Fibroblast of lung (primary cell): ENCODE measurements around the gene SLC5A1.

Experiments used
- EZH2 ChIP-seq: IDR thresholded peaks from 2 replicates; pipeline ENCODE4 v1.5.1; 2012; ENCODE audit warnings: low read length, control low read depth, mild to moderate bottlenecking; ENCODE audit errors: missing control alignments
- TF ChIP-seq, protein P1 (sequence below), 2 donors: IDR thresholded peaks in 1 of 2; conservative IDR thresholded peaks in 1 of 2; 1 replicate in 1 of 2; 2 replicates in 1 of 2; pipeline ENCODE4 v1.5.1; 2011 to 2012; ENCODE audit warnings: low read length in 2 of 2, control low read depth in 1 of 2, inconsistent platforms in 1 of 2, low read depth in 1 of 2, mild to moderate bottlenecking in 1 of 2

- TF ChIP-seq, protein P1, sequence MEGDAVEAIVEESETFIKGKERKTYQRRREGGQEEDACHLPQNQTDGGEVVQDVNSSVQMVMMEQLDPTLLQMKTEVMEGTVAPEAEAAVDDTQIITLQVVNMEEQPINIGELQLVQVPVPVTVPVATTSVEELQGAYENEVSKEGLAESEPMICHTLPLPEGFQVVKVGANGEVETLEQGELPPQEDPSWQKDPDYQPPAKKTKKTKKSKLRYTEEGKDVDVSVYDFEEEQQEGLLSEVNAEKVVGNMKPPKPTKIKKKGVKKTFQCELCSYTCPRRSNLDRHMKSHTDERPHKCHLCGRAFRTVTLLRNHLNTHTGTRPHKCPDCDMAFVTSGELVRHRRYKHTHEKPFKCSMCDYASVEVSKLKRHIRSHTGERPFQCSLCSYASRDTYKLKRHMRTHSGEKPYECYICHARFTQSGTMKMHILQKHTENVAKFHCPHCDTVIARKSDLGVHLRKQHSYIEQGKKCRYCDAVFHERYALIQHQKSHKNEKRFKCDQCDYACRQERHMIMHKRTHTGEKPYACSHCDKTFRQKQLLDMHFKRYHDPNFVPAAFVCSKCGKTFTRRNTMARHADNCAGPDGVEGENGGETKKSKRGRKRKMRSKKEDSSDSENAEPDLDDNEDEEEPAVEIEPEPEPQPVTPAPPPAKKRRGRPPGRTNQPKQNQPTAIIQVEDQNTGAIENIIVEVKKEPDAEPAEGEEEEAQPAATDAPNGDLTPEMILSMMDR (conservative IDR thresholded peaks at IDR 0.05 in 1 of 2, IDR thresholded peaks at IDR 0.05 in 1 of 2; ENCODE audit: low read depth in 1 of 2, low read length in 2 of 2) = no peak
- no peak for TF ChIP-seq EZH2
Measured at GRCh38 chr22:32088084-32088483, 45.0 kb downstream of the SLC5A1 start.
